Esophagus muscularis mucosa (tissue), 4 donors: Measurements from ENCODE around the gene PPP1R14B.

Experiments
- EP300 ChIP-seq: sonication (generic); formaldehyde crosslinking; IDR thresholded peaks from one replicate; pipeline ENCODE4 v1.6.1; 2017; ENCODE audit warnings: antibody characterized with exemption
- POLR2A ChIP-seq: fragments of 450-650 bp; IDR thresholded peaks from one replicate; pipeline ENCODE4 v1.6.1; 2017; ENCODE audit warnings: antibody characterized with exemption, moderate library complexity, mild to moderate bottlenecking, low read depth
- POLR2AphosphoS5 ChIP-seq, 2 donors: sonication (generic); formaldehyde crosslinking; IDR thresholded peaks; one replicate each; pipeline ENCODE4 v1.6.1; 2017; ENCODE audit warnings: antibody characterized with exemption in 2 of 2
- TF ChIP-seq, protein P1 (sequence below), 3 experiments: fragments of 200-600 bp in 2 of 3; fragments of 450-650 bp in 1 of 3; sonication (generic) in 2 of 3; IDR thresholded peaks; one replicate each; pipeline ENCODE4 v1.5.1; 2017 to 2019; ENCODE audit warnings: antibody characterized with exemption in 3 of 3, mild to moderate bottlenecking in 2 of 3, moderate library complexity in 1 of 3

DNA sequence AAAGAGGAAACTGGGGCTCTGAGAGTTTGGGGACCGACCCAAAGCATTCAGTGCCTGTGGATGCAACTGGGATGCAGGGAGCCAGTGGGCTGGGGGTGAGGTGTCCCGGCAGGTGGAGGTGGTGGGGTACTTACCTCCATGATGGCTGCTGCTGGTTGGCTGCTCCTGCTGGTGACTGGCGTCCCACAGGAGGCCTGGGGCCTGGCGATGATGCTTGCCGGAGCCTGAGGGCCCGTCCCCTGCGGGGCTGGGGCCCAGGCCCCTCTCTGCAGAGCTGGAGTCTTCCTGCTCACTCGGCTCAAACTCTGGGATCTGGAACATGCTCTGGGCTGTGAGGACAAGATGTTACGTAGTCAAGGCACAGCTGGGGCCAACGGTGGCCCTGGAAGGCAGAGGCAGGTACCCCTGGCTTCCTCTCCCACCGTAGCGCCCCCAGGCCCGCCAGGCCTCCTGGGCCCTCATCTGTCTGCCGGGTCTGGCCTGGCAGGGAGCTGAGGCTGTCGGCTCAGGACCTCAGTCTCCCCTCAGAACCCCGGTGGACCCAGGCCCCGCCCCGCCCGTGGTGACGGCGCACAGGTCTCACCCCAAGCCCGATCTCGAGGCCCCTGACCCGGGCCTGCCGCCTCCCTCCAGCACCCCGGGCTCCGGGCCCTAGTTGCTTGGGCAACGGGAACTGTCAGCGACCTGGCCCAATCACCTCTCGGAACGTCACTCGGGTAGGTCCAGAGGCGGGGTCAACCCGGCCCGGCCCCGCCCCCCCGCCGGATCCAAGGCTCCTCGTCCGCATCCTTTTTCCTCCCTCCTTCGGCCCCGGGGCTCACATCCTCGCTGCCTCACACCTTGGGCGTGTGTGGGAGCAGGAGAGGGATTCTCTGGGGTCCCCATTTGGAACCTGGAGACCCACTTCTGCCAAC, 37.6 kb upstream of the PPP1R14B start, which contains the start of gene BAD:
- TF ChIP-seq POLR2AphosphoS5 (IDR thresholded peaks at IDR 0.05) (peak; percentile 80 to 90), EP300 (no peak), POLR2A (peak; percentile 31)
- TF ChIP-seq, protein P1, sequence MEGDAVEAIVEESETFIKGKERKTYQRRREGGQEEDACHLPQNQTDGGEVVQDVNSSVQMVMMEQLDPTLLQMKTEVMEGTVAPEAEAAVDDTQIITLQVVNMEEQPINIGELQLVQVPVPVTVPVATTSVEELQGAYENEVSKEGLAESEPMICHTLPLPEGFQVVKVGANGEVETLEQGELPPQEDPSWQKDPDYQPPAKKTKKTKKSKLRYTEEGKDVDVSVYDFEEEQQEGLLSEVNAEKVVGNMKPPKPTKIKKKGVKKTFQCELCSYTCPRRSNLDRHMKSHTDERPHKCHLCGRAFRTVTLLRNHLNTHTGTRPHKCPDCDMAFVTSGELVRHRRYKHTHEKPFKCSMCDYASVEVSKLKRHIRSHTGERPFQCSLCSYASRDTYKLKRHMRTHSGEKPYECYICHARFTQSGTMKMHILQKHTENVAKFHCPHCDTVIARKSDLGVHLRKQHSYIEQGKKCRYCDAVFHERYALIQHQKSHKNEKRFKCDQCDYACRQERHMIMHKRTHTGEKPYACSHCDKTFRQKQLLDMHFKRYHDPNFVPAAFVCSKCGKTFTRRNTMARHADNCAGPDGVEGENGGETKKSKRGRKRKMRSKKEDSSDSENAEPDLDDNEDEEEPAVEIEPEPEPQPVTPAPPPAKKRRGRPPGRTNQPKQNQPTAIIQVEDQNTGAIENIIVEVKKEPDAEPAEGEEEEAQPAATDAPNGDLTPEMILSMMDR (IDR thresholded peaks at IDR 0.05), result no peak
